Ishikawa (cell line): Measurements from ENCODE around the gene PHF21A.

ENCODE experiments used
- CEBPB ChIP-seq: IDR thresholded peaks from 2 replicates; pipeline ENCODE4 v1.6.1; 2012
- CREB1 ChIP-seq: IDR thresholded peaks from 2 replicates; pipeline ENCODE4 v1.6.1; 2012; ENCODE audit warnings: low read depth
- EGR1 ChIP-seq: IDR thresholded peaks from 2 replicates; pipeline ENCODE4 v1.6.1; 2012
- EP300 ChIP-seq: IDR thresholded peaks from 2 replicates; pipeline ENCODE4 v1.6.1; 2012; ENCODE audit warnings: borderline replicate concordance
- FOXM1 ChIP-seq: IDR thresholded peaks from 2 replicates; pipeline ENCODE4 v1.6.1; 2012; ENCODE audit warnings: low read depth, borderline replicate concordance
- MAX ChIP-seq: IDR thresholded peaks from 2 replicates; pipeline ENCODE4 v1.6.1; 2012
- NFIC ChIP-seq: IDR thresholded peaks from 2 replicates; pipeline ENCODE4 v1.6.1; 2012
- RAD21 ChIP-seq: IDR thresholded peaks from 2 replicates; pipeline ENCODE4 v1.6.1; 2012; ENCODE audit warnings: low read depth
- REST ChIP-seq: IDR thresholded peaks from 2 replicates; pipeline ENCODE4 v1.6.1; 2012; ENCODE audit warnings: low read depth, mild to moderate bottlenecking
- TAF1 ChIP-seq: IDR thresholded peaks from 2 replicates; pipeline ENCODE4 v1.6.1; 2012; ENCODE audit warnings: low read depth, mild to moderate bottlenecking
- TCF12 ChIP-seq: IDR thresholded peaks from 2 replicates; pipeline ENCODE4 v1.6.1; 2012; ENCODE audit warnings: low read depth
- TEAD4 ChIP-seq: IDR thresholded peaks from 2 replicates; pipeline ENCODE4 v1.6.1; 2012
- USF1 ChIP-seq: IDR thresholded peaks from 2 replicates; pipeline ENCODE4 v1.6.1; 2012
- YY1 ChIP-seq: IDR thresholded peaks from 2 replicates; pipeline ENCODE4 v1.6.1; 2012; ENCODE audit warnings: low read depth
- ZBTB7A ChIP-seq: IDR thresholded peaks from 2 replicates; pipeline ENCODE4 v1.6.1; 2012; ENCODE audit warnings: low read depth

Gene PHF21A

GRCh38 chr11:46038529-46038928 lies 82.7 kb downstream of the PHF21A start:
- TF ChIP-seq EGR1 (no peak), ZBTB7A (no peak), REST (no peak), RAD21 (no peak), NFIC (no peak), TCF12 (no peak), CEBPB (no peak), TAF1 (no peak)

- no peak for TF ChIP-seq TEAD4
- no peak for TF ChIP-seq NFIC
- no peak for TF ChIP-seq CREB1
- TF ChIP-seq REST: no peak
- TF ChIP-seq TAF1: no peak
- no peak for TF ChIP-seq ZBTB7A
- TF ChIP-seq EGR1: no peak
- no peak for TF ChIP-seq YY1
- no peak for TF ChIP-seq CEBPB
- no peak for TF ChIP-seq USF1
- TF ChIP-seq FOXM1: no peak
These were observed 84.3 kb downstream of the PHF21A start for GRCh38 chr11:46036969-46037368.

GRCh38 chr11:46036009-46036408 lies 85.2 kb downstream of the PHF21A start:
- no peak for TF ChIP-seq CEBPB
- TF ChIP-seq RAD21: no peak
- TF ChIP-seq TAF1: no peak
- no peak for TF ChIP-seq FOXM1
- no peak for TF ChIP-seq EP300
- TF ChIP-seq USF1: no peak
- TF ChIP-seq YY1: no peak
- TF ChIP-seq REST: no peak

- no peak for TF ChIP-seq REST
- no peak for TF ChIP-seq RAD21
- no peak for TF ChIP-seq ZBTB7A
- no peak for TF ChIP-seq MAX
- no peak for TF ChIP-seq FOXM1
These were observed 87.2 kb downstream of the PHF21A start for GRCh38 chr11:46034041-46034440.
